HepG2 (cell line): ENCODE data around the gene GDF7. TPM values are rescaled to one million over a fixed set of nuclear protein-coding genes. Genes with fewer than 3 reads are reported as not detected.

Experiments used
- ARHGAP35 ChIP-seq: sonication (generic); formaldehyde crosslinking; IDR thresholded peaks from 2 replicates; pipeline ENCODE4 v1.9.0; 2022; ENCODE audit warnings: mild to moderate bottlenecking, inconsistent platforms, moderate library complexity, missing genetic modification reagents, borderline replicate concordance
- ARNT2 ChIP-seq: sonication (generic); formaldehyde crosslinking; IDR thresholded peaks from 2 replicates; pipeline ENCODE4 v1.8.0; 2022; ENCODE audit warnings: mild to moderate bottlenecking, low read depth, missing genetic modification reagents, moderate library complexity
- FOXC1 ChIP-seq: sonication (generic); formaldehyde crosslinking; IDR thresholded peaks from 2 replicates; pipeline ENCODE4 v1.8.0; 2022; ENCODE audit warnings: mild to moderate bottlenecking, missing genetic modification reagents, borderline replicate concordance
- KMT2A ChIP-seq: sonication (generic); formaldehyde crosslinking; IDR thresholded peaks from 2 replicates; pipeline ENCODE4 v1.4.0; 2020; ENCODE audit warnings: missing genetic modification reagents
- KMT2B ChIP-seq: IDR thresholded peaks from 2 replicates; pipeline ENCODE4 v1.6.1; 2016; ENCODE audit warnings: missing genetic modification reagents, missing compliant biosample characterization
- MAFG ChIP-seq: sonication (generic); formaldehyde crosslinking; IDR thresholded peaks from 2 replicates; pipeline ENCODE4 v1.5.1; 2020; ENCODE audit warnings: mild to moderate bottlenecking, missing genetic modification reagents
- MAX ChIP-seq: IDR thresholded peaks from 2 replicates; pipeline ENCODE4 v1.6.1; 2012; ENCODE audit warnings: inconsistent platforms
- REPIN1 ChIP-seq: sonication (generic); formaldehyde crosslinking; IDR thresholded peaks from 2 replicates; pipeline ENCODE4 v1.8.0; 2022; ENCODE audit warnings: missing genetic modification reagents, low read depth, mild to moderate bottlenecking, borderline replicate concordance
- SOX5 ChIP-seq: IDR thresholded peaks from 2 replicates; pipeline ENCODE4 v1.6.1; 2016; ENCODE audit warnings: borderline replicate concordance
- TMF1 ChIP-seq: sonication (generic); formaldehyde crosslinking; IDR thresholded peaks from 2 replicates; pipeline ENCODE4 v1.8.1; 2022; ENCODE audit warnings: low read depth, missing genetic modification reagents
- TOPORS ChIP-seq: sonication (generic); formaldehyde crosslinking; IDR thresholded peaks from 2 replicates; pipeline ENCODE4 v1.8.0; 2023; ENCODE audit warnings: mild to moderate bottlenecking, missing genetic modification reagents
- ZBTB7A ChIP-seq: sonication (generic); formaldehyde crosslinking; IDR thresholded peaks from 2 replicates; pipeline ENCODE4 v1.8.0; 2022; ENCODE audit warnings: mild to moderate bottlenecking, missing genetic modification reagents
- ZFY ChIP-seq: sonication (generic); formaldehyde crosslinking; IDR thresholded peaks from 2 replicates; pipeline ENCODE4 v1.4.0; 2020; ENCODE audit warnings: missing genetic modification reagents
- ZNF124 ChIP-seq: sonication (generic); formaldehyde crosslinking; IDR thresholded peaks from 2 replicates; pipeline ENCODE4 v1.4.0; 2020; ENCODE audit warnings: missing genetic modification reagents
- ZNF230 ChIP-seq: sonication (generic); formaldehyde crosslinking; IDR thresholded peaks from 2 replicates; pipeline ENCODE4 v1.4.0; 2020; ENCODE audit warnings: mild to moderate bottlenecking, missing genetic modification reagents
- ZNF44 ChIP-seq: sonication (generic); formaldehyde crosslinking; IDR thresholded peaks from 2 replicates; pipeline ENCODE4 v1.5.1; 2020; ENCODE audit warnings: mild to moderate bottlenecking, missing genetic modification reagents
- ZZZ3 ChIP-seq: sonication (generic); formaldehyde crosslinking; IDR thresholded peaks from 2 replicates; pipeline ENCODE4 v1.4.0; 2020; ENCODE audit warnings: missing genetic modification reagents, mild to moderate bottlenecking, borderline replicate concordance
- polyA plus RNA-seq, 8 experiments: library from polyadenylated mRNA; depleted of rRNA in 3 of 8; stranded (reverse) in 7 of 8; unstranded in 1 of 8; fragments of >200 nt; fragmentation: Illumina TruSeq in 4 of 8; extraction: Trizol in 4 of 8; gene quantifications; 2 replicates each; pipeline versions ENCODE4 v1.2.1 to v1.2.3, GENCODE V29; 2011 to 2016; ENCODE audit warnings: low read depth in 4 of 8, missing spikeins in 1 of 8, mixed read lengths in 1 of 8; ENCODE audit not compliant: insufficient read depth in 1 of 8
- total RNA-seq, 5 experiments: library from RNA; depleted of rRNA; stranded (reverse); fragments of >200 nt; fragmentation: Illumina TruSeq; extraction: Trizol; gene quantifications; 2 replicates each; pipeline ENCODE4 v1.2.3, GENCODE V29; 2016; ENCODE audit warnings: low read depth in 1 of 5
- TF ChIP-seq, protein P1 (sequence below): sonication (generic); formaldehyde crosslinking; IDR thresholded peaks from 2 replicates; pipeline ENCODE4 v1.8.1; 2023; ENCODE audit warnings: mild to moderate bottlenecking, missing genetic modification reagents, borderline replicate concordance
- TF ChIP-seq, protein P2 (sequence below): sonication (generic); formaldehyde crosslinking; IDR thresholded peaks from 2 replicates; pipeline ENCODE4 v1.4.0; 2020; ENCODE audit warnings: missing genetic modification reagents
- TF ChIP-seq, protein P3 (sequence below): sonication (generic); formaldehyde crosslinking; IDR thresholded peaks from 2 replicates; pipeline ENCODE4 v1.8.1; 2022; ENCODE audit warnings: low read depth, mild to moderate bottlenecking, missing genetic modification reagents
- TF ChIP-seq, protein P4 (sequence below): sonication (generic); formaldehyde crosslinking; IDR thresholded peaks from 2 replicates; pipeline ENCODE4 v1.5.0; 2020; ENCODE audit warnings: missing genetic modification reagents
- TF ChIP-seq, protein P5 (sequence below): sonication (generic); formaldehyde crosslinking; IDR thresholded peaks from 2 replicates; pipeline ENCODE4 v1.4.0; 2020; ENCODE audit warnings: mild to moderate bottlenecking, missing genetic modification reagents

GDF7 gene
- total and polyA plus RNA-seq, 2 of the 13 experiments (the other 11 are each of a cell fraction or from before 2014, with no cell fraction given): 1.6 to 15.0 TPM

DNA sequence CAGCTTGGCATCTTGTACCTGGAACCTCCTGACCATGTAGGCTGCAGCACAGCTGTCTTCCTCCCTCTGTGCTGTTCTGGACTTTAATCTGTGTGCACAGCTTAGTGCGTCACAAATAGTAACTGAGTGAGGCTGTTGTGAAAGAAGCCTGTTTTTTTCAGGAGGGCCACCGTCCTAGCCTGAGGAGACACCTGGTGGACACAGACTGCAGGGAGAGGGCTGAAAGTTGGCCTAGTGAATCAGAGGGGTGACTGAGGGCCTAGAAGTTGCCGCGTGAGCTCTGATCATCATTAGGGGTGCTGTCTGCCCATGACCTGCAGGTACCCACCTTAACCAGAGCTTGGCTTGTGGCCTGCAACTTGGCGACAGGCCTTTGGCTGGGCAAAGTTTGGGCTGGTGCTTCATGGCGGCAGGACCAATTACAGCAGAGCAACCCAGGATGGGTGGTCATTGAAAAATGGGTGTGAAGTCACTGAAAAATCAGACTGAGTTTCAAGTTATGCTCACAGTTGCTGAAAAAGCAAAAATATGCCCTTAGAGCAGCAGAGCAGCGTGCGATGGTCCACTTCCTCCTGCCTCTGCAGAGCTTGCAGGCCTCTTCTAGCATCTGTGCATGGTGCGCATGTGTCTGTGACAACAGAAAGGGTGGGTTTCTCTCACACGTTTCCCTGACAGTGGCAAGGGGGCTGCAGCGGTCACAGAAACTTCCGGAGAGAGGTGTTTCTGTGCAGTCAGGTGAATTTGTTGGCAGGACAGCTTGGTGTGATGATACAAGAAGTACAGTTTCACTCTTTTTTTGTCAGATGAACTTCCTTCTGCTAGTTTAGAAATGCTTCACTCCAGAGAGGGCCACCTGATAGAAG is 9.6 kb downstream of the GDF7 start (continued):
- TF ChIP-seq MAX (peak; percentile 80), TOPORS (peak; percentile 96), ZNF44 (CRISPR knock-in tag) (0 out of 2 replicates have a peak, but pooled peaks have one; percentile 14), ZNF230 (CRISPR knock-in tag) (peak; percentile 84; the same call in 1 of the 2 replicates), KMT2B (peak; percentile 83), ZNF124 (CRISPR knock-in tag) (peak; percentile 98), KMT2A (CRISPR knock-in tag) (peak; percentile 58), ZZZ3 (CRISPR knock-in tag) (peak; percentile 83; the same call in 1 of the 2 replicates), ZFY (CRISPR knock-in tag) (peak; percentile 84), SOX5 (CRISPR knock-in tag) (peak; percentile 76), FOXC1 (CRISPR knock-in tag) (no peak; the same call in 1 of the 2 replicates), ARHGAP35 (CRISPR knock-in tag) (no peak; the same call in 1 of the 2 replicates), REPIN1 (CRISPR knock-in tag) (peak; percentile 97), ARNT2 (CRISPR knock-in tag) (no peak; the same call in 1 of the 2 replicates), MAFG (no peak), TMF1 (CRISPR knock-in tag) (0 out of 2 replicates have a peak, but pooled peaks have one; percentile 19), ZBTB7A (CRISPR knock-in tag) (peak; percentile 69; the same call in 1 of the 2 replicates)
- TF ChIP-seq, protein P1, sequence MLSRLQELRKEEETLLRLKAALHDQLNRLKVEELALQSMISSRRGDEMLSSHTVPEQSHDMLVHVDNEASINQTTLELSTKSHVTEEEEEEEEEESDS (CRISPR knock-in tag): 0 out of 2 replicates have a peak, but pooled peaks have one; percentile 90
- TF ChIP-seq, protein P2, sequence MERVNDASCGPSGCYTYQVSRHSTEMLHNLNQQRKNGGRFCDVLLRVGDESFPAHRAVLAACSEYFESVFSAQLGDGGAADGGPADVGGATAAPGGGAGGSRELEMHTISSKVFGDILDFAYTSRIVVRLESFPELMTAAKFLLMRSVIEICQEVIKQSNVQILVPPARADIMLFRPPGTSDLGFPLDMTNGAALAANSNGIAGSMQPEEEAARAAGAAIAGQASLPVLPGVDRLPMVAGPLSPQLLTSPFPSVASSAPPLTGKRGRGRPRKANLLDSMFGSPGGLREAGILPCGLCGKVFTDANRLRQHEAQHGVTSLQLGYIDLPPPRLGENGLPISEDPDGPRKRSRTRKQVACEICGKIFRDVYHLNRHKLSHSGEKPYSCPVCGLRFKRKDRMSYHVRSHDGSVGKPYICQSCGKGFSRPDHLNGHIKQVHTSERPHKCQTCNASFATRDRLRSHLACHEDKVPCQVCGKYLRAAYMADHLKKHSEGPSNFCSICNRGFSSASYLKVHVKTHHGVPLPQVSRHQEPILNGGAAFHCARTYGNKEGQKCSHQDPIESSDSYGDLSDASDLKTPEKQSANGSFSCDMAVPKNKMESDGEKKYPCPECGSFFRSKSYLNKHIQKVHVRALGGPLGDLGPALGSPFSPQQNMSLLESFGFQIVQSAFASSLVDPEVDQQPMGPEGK (CRISPR knock-in tag): peak; percentile 91
- TF ChIP-seq, protein P3, sequence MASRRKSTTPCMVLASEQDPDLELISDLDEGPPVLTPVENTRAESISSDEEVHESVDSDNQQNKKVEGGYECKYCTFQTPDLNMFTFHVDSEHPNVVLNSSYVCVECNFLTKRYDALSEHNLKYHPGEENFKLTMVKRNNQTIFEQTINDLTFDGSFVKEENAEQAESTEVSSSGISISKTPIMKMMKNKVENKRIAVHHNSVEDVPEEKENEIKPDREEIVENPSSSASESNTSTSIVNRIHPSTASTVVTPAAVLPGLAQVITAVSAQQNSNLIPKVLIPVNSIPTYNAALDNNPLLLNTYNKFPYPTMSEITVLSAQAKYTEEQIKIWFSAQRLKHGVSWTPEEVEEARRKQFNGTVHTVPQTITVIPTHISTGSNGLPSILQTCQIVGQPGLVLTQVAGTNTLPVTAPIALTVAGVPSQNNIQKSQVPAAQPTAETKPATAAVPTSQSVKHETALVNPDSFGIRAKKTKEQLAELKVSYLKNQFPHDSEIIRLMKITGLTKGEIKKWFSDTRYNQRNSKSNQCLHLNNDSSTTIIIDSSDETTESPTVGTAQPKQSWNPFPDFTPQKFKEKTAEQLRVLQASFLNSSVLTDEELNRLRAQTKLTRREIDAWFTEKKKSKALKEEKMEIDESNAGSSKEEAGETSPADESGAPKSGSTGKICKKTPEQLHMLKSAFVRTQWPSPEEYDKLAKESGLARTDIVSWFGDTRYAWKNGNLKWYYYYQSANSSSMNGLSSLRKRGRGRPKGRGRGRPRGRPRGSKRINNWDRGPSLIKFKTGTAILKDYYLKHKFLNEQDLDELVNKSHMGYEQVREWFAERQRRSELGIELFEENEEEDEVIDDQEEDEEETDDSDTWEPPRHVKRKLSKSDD (CRISPR knock-in tag): peak; percentile 96
- TF ChIP-seq, protein P4, sequence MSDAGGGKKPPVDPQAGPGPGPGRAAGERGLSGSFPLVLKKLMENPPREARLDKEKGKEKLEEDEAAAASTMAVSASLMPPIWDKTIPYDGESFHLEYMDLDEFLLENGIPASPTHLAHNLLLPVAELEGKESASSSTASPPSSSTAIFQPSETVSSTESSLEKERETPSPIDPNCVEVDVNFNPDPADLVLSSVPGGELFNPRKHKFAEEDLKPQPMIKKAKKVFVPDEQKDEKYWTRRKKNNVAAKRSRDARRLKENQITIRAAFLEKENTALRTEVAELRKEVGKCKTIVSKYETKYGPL (CRISPR knock-in tag): peak; percentile 29; the same call in 1 of the 2 replicates
- TF ChIP-seq, protein P5, sequence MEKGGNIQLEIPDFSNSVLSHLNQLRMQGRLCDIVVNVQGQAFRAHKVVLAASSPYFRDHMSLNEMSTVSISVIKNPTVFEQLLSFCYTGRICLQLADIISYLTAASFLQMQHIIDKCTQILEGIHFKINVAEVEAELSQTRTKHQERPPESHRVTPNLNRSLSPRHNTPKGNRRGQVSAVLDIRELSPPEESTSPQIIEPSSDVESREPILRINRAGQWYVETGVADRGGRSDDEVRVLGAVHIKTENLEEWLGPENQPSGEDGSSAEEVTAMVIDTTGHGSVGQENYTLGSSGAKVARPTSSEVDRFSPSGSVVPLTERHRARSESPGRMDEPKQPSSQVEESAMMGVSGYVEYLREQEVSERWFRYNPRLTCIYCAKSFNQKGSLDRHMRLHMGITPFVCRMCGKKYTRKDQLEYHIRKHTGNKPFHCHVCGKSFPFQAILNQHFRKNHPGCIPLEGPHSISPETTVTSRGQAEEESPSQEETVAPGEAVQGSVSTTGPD (CRISPR knock-in tag): no peak
